HG03442 (cell line): ENCODE data around the gene STK32C.

Experiments
- ATAC-seq: cut with Tn5 transposase; IDR thresholded peaks from one replicate; pipeline ENCODE4 v1.9.1; 2021; ENCODE audit warnings: mild to moderate bottlenecking, moderate library complexity; ENCODE audit not compliant: unreplicated experiment

Gene STK32C

GRCh38 chr10:132236161-132236560, 71.6 kb downstream of the STK32C start:
- ATAC-seq = no peak

GRCh38 chr10:132234860-132235259, 72.9 kb downstream of the STK32C start:
- ATAC-seq = no peak

GRCh38 chr10:132233501-132234085, 74.2 kb downstream of the STK32C start:
- ATAC-seq = no peak

- no peak for ATAC-seq
Measured at GRCh38 chr10:132232981-132233380, 74.8 kb downstream of the STK32C start.

- ATAC-seq = no peak
Measured at GRCh38 chr10:132232023-132232951, 75.5 kb downstream of the STK32C start.

- no peak for ATAC-seq
Measured at GRCh38 chr10:132231656-132232022, 76.1 kb downstream of the STK32C start.

- ATAC-seq = no peak
Measured at GRCh38 chr10:132230557-132231210, 77.1 kb downstream of the STK32C start.

GRCh38 chr10:132229834-132230556, 77.8 kb downstream of the STK32C start:
- peak; percentile 35 for ATAC-seq

GRCh38 chr10:132229096-132229495, 78.7 kb downstream of the STK32C start:
- no peak for ATAC-seq

GRCh38 chr10:132228616-132229015, 79.1 kb downstream of the STK32C start:
- no peak for ATAC-seq

- no peak for ATAC-seq
Measured at GRCh38 chr10:132227851-132228390, 79.8 kb downstream of the STK32C start.

- ATAC-seq = no peak
Measured at GRCh38 chr10:132226586-132227405, 81.0 kb downstream of the STK32C start.

GRCh38 chr10:132225849-132226205, 81.9 kb downstream of the STK32C start:
- ATAC-seq = no peak

- no peak for ATAC-seq
Measured at GRCh38 chr10:132225073-132225848, 82.5 kb downstream of the STK32C start.

GRCh38 chr10:132224343-132225072, 83.2 kb downstream of the STK32C start:
- no peak for ATAC-seq

GRCh38 chr10:132223611-132224342, 84.0 kb downstream of the STK32C start:
- ATAC-seq = no peak

- ATAC-seq = peak; percentile 85
Measured at GRCh38 chr10:132223156-132223590, 84.6 kb downstream of the STK32C start.

- no peak for ATAC-seq
Measured at GRCh38 chr10:132222726-132223125, 85.0 kb downstream of the STK32C start.
